Measurements from ENCODE around the gene CHCHD6.

CHCHD6 gene

DNA sequence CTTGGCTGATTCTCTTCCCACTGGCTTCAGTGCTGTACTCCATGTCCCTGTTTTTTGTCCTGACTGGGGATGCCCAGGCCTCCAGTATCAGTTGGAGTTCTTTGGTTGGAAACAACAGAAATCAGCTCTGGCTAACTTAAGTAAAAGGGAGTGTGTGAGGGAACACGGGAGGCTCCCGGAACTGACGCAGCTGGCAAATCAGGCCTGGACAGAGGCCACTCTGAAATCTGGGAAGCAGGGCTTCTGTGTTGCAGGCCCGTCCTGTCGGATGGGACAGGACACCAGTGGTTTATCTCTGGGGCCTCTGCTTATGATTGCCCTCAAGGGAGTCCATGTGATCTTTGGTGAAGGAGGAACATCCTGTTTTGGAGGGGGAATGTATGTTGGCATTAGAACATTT lies 124.3 kb downstream of the CHCHD6 start:
- H2AFZ ChIP-seq (ENCODE audit: low read depth, low read length, severe bottlenecking) = no peak overlapping the region
- no peak for TF ChIP-seq EZH2phosphoT487 (conservative IDR thresholded peaks at IDR 0.05; ENCODE audit: low read length)
- TF ChIP-seq, protein P1, sequence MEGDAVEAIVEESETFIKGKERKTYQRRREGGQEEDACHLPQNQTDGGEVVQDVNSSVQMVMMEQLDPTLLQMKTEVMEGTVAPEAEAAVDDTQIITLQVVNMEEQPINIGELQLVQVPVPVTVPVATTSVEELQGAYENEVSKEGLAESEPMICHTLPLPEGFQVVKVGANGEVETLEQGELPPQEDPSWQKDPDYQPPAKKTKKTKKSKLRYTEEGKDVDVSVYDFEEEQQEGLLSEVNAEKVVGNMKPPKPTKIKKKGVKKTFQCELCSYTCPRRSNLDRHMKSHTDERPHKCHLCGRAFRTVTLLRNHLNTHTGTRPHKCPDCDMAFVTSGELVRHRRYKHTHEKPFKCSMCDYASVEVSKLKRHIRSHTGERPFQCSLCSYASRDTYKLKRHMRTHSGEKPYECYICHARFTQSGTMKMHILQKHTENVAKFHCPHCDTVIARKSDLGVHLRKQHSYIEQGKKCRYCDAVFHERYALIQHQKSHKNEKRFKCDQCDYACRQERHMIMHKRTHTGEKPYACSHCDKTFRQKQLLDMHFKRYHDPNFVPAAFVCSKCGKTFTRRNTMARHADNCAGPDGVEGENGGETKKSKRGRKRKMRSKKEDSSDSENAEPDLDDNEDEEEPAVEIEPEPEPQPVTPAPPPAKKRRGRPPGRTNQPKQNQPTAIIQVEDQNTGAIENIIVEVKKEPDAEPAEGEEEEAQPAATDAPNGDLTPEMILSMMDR (IDR thresholded peaks at IDR 0.05; ENCODE audit: insufficient read depth, low read length, poor library complexity, severe bottlenecking) = no peak
- H3F3A ChIP-seq (ENCODE audit: insufficient read depth) = no peaks in the 10 kb centered on the region
- H3K27me3 ChIP-seq (ENCODE audit: low read length) = no peaks in the 10 kb centered on the region
- no peaks in the 10 kb centered on the region for H3K79me2 ChIP-seq (ENCODE audit: insufficient read depth, low read length)
- no peaks in the 10 kb centered on the region for H3K9me3 ChIP-seq (ENCODE audit: insufficient read depth, low read length)
- H3K4me3 ChIP-seq (ENCODE audit: insufficient read depth, low read length, poor library complexity, severe bottlenecking) = no peak overlapping the region
- H4K20me1 ChIP-seq (ENCODE audit: low read depth, low read length) = no peaks in the 10 kb centered on the region
- H3K36me3 ChIP-seq (ENCODE audit: low read length) = no peaks in the 10 kb centered on the region
- no peak overlapping the region for H3K27ac ChIP-seq (ENCODE audit: low read depth, low read length)
- H3K9me2 ChIP-seq (replicated peaks; ENCODE audit: insufficient read depth, low read length) = no peaks in the 10 kb centered on the region
- H3K4me2 ChIP-seq (ENCODE audit: low read depth, low read length, poor library complexity, severe bottlenecking) = no peak overlapping the region
- no peak overlapping the region for H3K9ac ChIP-seq (ENCODE audit: low read length)

DNA sequence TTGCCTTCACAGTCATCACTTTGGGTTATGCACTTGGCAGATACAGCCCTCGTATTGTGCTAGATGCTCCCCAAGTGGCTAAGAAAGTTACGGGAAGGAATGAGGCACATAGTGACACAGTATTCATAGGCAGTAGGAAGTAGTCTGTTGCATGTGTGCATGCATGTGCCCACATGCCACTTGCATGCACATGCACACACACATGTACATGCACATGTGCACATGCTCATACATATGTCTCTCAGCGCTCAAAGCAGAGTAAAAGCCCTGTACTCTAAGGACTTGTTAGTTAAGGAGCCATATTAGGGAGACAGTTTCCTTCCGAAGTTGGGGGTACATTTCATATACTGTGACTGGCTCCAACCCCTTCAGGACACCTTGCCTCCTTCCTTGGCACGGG lies 128.9 kb downstream of the CHCHD6 start:
- TF ChIP-seq, protein P1 (IDR thresholded peaks at IDR 0.05; ENCODE audit: insufficient read depth, low read length, poor library complexity, severe bottlenecking) = no peak
- TF ChIP-seq EZH2phosphoT487 (conservative IDR thresholded peaks at IDR 0.05; ENCODE audit: low read length) = no peak
- H3K27me3 ChIP-seq (ENCODE audit: low read length) = no peaks in the 10 kb centered on the region
- H3K79me2 ChIP-seq (ENCODE audit: insufficient read depth, low read length) = no peaks in the 10 kb centered on the region
- no peak overlapping the region for H3K4me3 ChIP-seq (ENCODE audit: insufficient read depth, low read length, poor library complexity, severe bottlenecking)
- no peaks in the 10 kb centered on the region for H3K9me3 ChIP-seq (ENCODE audit: insufficient read depth, low read length)
- H4K20me1 ChIP-seq (ENCODE audit: low read depth, low read length) = no peaks in the 10 kb centered on the region
- H2AFZ ChIP-seq (ENCODE audit: low read depth, low read length, severe bottlenecking) = no peak overlapping the region
- H3K27ac ChIP-seq (ENCODE audit: low read depth, low read length) = no peak overlapping the region
- H3K9me2 ChIP-seq (replicated peaks; ENCODE audit: insufficient read depth, low read length) = no peaks in the 10 kb centered on the region
- H3F3A ChIP-seq (ENCODE audit: insufficient read depth) = no peaks in the 10 kb centered on the region
- H3K9ac ChIP-seq (ENCODE audit: low read length) = no peak overlapping the region
- no peak overlapping the region for H3K4me2 ChIP-seq (ENCODE audit: low read depth, low read length, poor library complexity, severe bottlenecking)
- H3K36me3 ChIP-seq (ENCODE audit: low read length) = no peaks in the 10 kb centered on the region

DNA sequence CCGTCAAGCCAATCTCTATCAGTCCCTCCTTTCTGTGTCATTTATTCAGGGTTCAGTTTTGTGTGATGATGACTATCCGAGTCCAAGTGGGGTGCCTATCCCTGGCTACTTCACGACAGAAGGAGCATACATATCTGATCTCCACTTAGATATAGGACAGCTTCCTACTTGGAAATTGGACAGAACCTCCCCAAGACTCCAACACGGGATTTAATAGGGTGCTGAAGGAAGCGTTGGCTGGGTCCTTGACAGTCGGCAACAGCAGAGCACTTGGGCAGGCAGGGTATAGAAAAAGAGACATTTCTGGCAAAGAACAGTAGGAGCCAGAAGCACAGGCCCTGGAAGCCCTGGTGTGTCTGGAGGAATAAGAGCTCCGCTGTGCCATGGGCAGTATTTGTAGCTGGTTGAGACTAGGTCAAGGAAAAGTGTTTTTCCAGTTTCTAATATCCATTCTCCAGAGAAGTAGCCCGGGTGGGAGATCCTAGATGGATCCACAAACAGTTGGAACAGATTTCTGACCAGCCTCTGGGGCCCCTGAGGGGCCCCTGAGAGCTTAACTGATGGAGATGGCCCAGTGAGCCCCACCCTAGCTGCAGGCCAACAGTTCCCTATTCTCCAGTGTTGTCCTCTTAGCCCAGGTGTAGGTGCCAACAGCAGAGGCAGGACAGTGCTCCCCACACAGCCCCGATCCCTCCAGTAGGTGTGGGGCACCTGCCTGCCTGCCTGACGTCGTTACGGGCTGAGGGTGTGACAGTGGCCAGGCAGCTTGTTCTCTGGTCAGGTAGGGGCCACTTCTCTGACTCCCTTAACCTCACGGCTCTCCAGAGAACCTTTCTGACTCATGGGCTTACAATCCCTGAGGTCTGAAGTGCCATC lies 130.8 kb downstream of the CHCHD6 start:
- H2AFZ ChIP-seq (ENCODE audit: low read depth, low read length, severe bottlenecking) = no peak overlapping the region
- no peaks in the 10 kb centered on the region for H3K79me2 ChIP-seq (ENCODE audit: insufficient read depth, low read length)
- TF ChIP-seq, protein P1 (IDR thresholded peaks at IDR 0.05; ENCODE audit: insufficient read depth, low read length, poor library complexity, severe bottlenecking) = no peak
- no peak for TF ChIP-seq EZH2phosphoT487 (conservative IDR thresholded peaks at IDR 0.05; ENCODE audit: low read length)
- no peak overlapping the region for H3K27ac ChIP-seq (ENCODE audit: low read depth, low read length)
- no peak overlapping the region for H3K4me3 ChIP-seq (ENCODE audit: insufficient read depth, low read length, poor library complexity, severe bottlenecking)
- no peaks in the 10 kb centered on the region for H3K27me3 ChIP-seq (ENCODE audit: low read length)
- H3K9ac ChIP-seq (ENCODE audit: low read length) = no peak overlapping the region
- H3K4me2 ChIP-seq (ENCODE audit: low read depth, low read length, poor library complexity, severe bottlenecking) = no peak overlapping the region
- no peaks in the 10 kb centered on the region for H3K9me2 ChIP-seq (replicated peaks; ENCODE audit: insufficient read depth, low read length)
- H3K9me3 ChIP-seq (ENCODE audit: insufficient read depth, low read length) = no peaks in the 10 kb centered on the region
- H3F3A ChIP-seq (ENCODE audit: insufficient read depth) = no peaks in the 10 kb centered on the region
- no peaks in the 10 kb centered on the region for H3K36me3 ChIP-seq (ENCODE audit: low read length)
- H4K20me1 ChIP-seq (ENCODE audit: low read depth, low read length) = no peaks in the 10 kb centered on the region
